GM20000 (cell line): ENCODE results near the gene HAUS7.

Experiments
- DNase-seq: peaks from one replicate; pipeline ENCODE4 v3.0.0; 2012; ENCODE audit warnings: low spot score
- CTCF ChIP-seq: IDR thresholded peaks from 2 replicates; pipeline ENCODE4 v1.5.1; 2012; ENCODE audit warnings: mild to moderate bottlenecking, control low read depth; ENCODE audit errors: extremely low read depth, missing control alignments

The HAUS7 gene

GRCh38 chrX:153423652-153424051, 46.7 kb downstream of the HAUS7 start:
- no peak for DNase-seq
- TF ChIP-seq CTCF, result no peak

- DNase-seq, result no peak
- no peak for TF ChIP-seq CTCF
Observed at GRCh38 chrX:153421856-153422255, 48.5 kb downstream of the HAUS7 start.

- DNase-seq, result no peak
- TF ChIP-seq CTCF, result no peak
Observed at GRCh38 chrX:153420851-153421599, 49.4 kb downstream of the HAUS7 start.

GRCh38 chrX:153417637-153418036, 52.7 kb downstream of the HAUS7 start:
- DNase-seq, result no peak
- no peak for TF ChIP-seq CTCF

- no peak for DNase-seq
- TF ChIP-seq CTCF, result no peak
Observed at GRCh38 chrX:153416781-153417450, 53.5 kb downstream of the HAUS7 start.

GRCh38 chrX:153414856-153415510, 55.4 kb downstream of the HAUS7 start:
- DNase-seq, result no peak
- no peak for TF ChIP-seq CTCF

- TF ChIP-seq CTCF, result no peak
- DNase-seq, result no peak
Observed at GRCh38 chrX:153413731-153414130, 56.6 kb downstream of the HAUS7 start.
